K562 (cell line): ENCODE results near the gene CTNNA3. TPM values are rescaled to one million over a fixed set of nuclear protein-coding genes. Genes with fewer than 3 reads are reported as not detected.

ENCODE experiments used
- ATAC-seq: fragments of 200-7000 bp; cut with Tn5 transposase; 3 replicates; pipeline ENCODE4 v1.9.1; 2020; ENCODE audit warnings: moderate library complexity
- BruUV-seq: library from RNA; stranded (reverse); fragments of 400-500 nt; replicated peaks from 2 replicates; lab custom pipeline; 2021; lab: Mats Ljungman, UMichigan
- CTCF ChIA-PET: fragments of 300-600 bp; formaldehyde crosslinking; extraction: SDS; loops from one replicate; lab custom pipeline; 2021; ENCODE audit warnings: low intra/inter-chr PET ratio; lab: Yijun Ruan, JAX
- POLR2A ChIA-PET: fragments of 300-600, 350-650 bp; sonication (Branson Sonifier 250); formaldehyde crosslinking; extraction: SDS; loops from one replicate; lab custom pipeline; 2021; ENCODE audit warnings: antibody characterized with exemption, inconsistent platforms; lab: Yijun Ruan, JAX
- DNase-seq, 4 experiments: peaks; one replicate each; pipeline versions ENCODE4 v3.0.0 to v3.0.0-alpha.2; 2011 to 2018; ENCODE audit warnings: low spot score in 3 of 4, mixed read lengths in 3 of 4; ENCODE audit errors: extremely low read depth in 1 of 4
- FAIRE-seq: peaks from 2 replicates; lab custom pipeline; 2011; peaks lifted over from hg19 to GRCh38; lab: Jason Lieb, UNC
- H2AFZ ChIP-seq: 2 replicates; pipeline ENCODE4 v1.6.0; 2011; ENCODE audit warnings: low read depth, low read length, control low read depth, inconsistent platforms
- H3K27ac ChIP-seq: fragments of 200-600 bp; 3 replicates; pipeline ENCODE4 v1.8.0; 2011; ENCODE audit warnings: low read depth, mild to moderate bottlenecking, control low read depth, inconsistent platforms, low read length, moderate library complexity, mixed read lengths; ENCODE audit errors: extremely low read depth
- H3K27me3 ChIP-seq, 2 experiments: fragments of 300-600 bp in 1 of 2; 2 replicates in 1 of 2; 3 replicates in 1 of 2; pipeline versions ENCODE4 v1.6.0 to v1.8.0; 2011; ENCODE audit warnings: inconsistent platforms in 2 of 2, low read length in 2 of 2, mild to moderate bottlenecking in 1 of 2, mixed read lengths in 1 of 2, moderate library complexity in 1 of 2; ENCODE audit not compliant: control insufficient read depth in 2 of 2, insufficient read depth in 2 of 2
- H3K36me3 ChIP-seq: fragments of 300-600 bp; 3 replicates; pipeline ENCODE4 v1.8.0; 2011; ENCODE audit warnings: mild to moderate bottlenecking, low read length, inconsistent platforms; ENCODE audit not compliant: control insufficient read depth, insufficient read depth
- H3K4me1 ChIP-seq, 2 experiments: fragments of 200-600 bp in 1 of 2; replicated peaks in 1 of 2; 2 replicates in 1 of 2; 3 replicates in 1 of 2; pipeline versions ENCODE4 v1.5.1 to v1.8.0; 2011; ENCODE audit warnings: inconsistent platforms in 2 of 2, low read length in 2 of 2, mild to moderate bottlenecking in 1 of 2, mixed read lengths in 1 of 2, moderate library complexity in 1 of 2; ENCODE audit not compliant: control insufficient read depth in 2 of 2, insufficient read depth in 2 of 2
- H3K4me2 ChIP-seq: 2 replicates; pipeline ENCODE4 v1.6.1; 2011; ENCODE audit warnings: low read length, control low read depth, inconsistent platforms, mixed read lengths; ENCODE audit not compliant: insufficient read depth
- H3K4me3 ChIP-seq: fragments of 200-600 bp; sonication (generic), shearing (Covaris generic); 2 replicates; pipeline ENCODE4 v1.5.1; 2016; ENCODE audit warnings: control low read depth, inconsistent platforms
- H3K79me2 ChIP-seq: fragments of 200-600 bp; 3 replicates; pipeline ENCODE4 v1.8.0; 2011; ENCODE audit warnings: low read length, inconsistent platforms; ENCODE audit not compliant: control insufficient read depth, insufficient read depth
- H3K9ac ChIP-seq, 2 experiments: 2 replicates each; pipeline versions ENCODE4 v1.6.0 to v1.6.1; 2011; ENCODE audit warnings: low read depth in 2 of 2, low read length in 2 of 2, control low read depth in 1 of 2, inconsistent platforms in 1 of 2, mild to moderate bottlenecking in 1 of 2, mixed read lengths in 1 of 2; ENCODE audit not compliant: insufficient read depth in 1 of 2
- H3K9me1 ChIP-seq: one replicate; pipeline ENCODE4 v1.6.0; 2011; ENCODE audit warnings: inconsistent platforms, mild to moderate bottlenecking, low read length, moderate library complexity; ENCODE audit not compliant: control insufficient read depth, insufficient read depth
- H3K9me3 ChIP-seq: replicated peaks from 2 replicates; pipeline ENCODE4 v1.5.1; 2011; ENCODE audit warnings: low read depth, low read length, inconsistent platforms; ENCODE audit not compliant: control insufficient read depth, insufficient read depth
- H4K20me1 ChIP-seq: replicated peaks from 2 replicates; pipeline ENCODE4 v1.6.1; 2011; ENCODE audit warnings: low read length, inconsistent platforms, mixed read lengths; ENCODE audit not compliant: control insufficient read depth, insufficient read depth
- CSDE1 ChIP-seq, 2 experiments: fragments of 450-650 bp; IDR thresholded peaks; 2 replicates each; pipeline ENCODE4 v1.6.1; 2016; ENCODE audit warnings: mild to moderate bottlenecking in 1 of 2
- KHSRP ChIP-seq: fragments of 450-650 bp; IDR thresholded peaks from 2 replicates; pipeline ENCODE4 v1.6.1; 2017
- RFX7 ChIP-seq: fragments of 250-450 bp; sonication (Bioruptor Pico); IDR thresholded peaks from 2 replicates; pipeline ENCODE4 v1.5.1; 2021; ENCODE audit warnings: mild to moderate bottlenecking
- SAP30 ChIP-seq: fragments of 200-600 bp; sonication (generic); IDR thresholded peaks from 2 replicates; pipeline ENCODE4 v1.6.1; 2012; ENCODE audit warnings: borderline replicate concordance, low read depth, mild to moderate bottlenecking, moderate library complexity, low read length, control low read depth, inconsistent platforms; ENCODE audit not compliant: insufficient read depth, poor library complexity, severe bottlenecking
- SMAD4 ChIP-seq: fragments of 250-450 bp; sonication (Bioruptor Pico); conservative IDR thresholded peaks from 2 replicates; pipeline ENCODE4 v1.8.0; 2021; ENCODE audit warnings: inconsistent platforms, mild to moderate bottlenecking, moderate library complexity
- SMARCC2 ChIP-seq: fragments of 450-650 bp; IDR thresholded peaks from 2 replicates; pipeline ENCODE4 v1.6.1; 2017; ENCODE audit warnings: antibody characterized with exemption, moderate library complexity, mild to moderate bottlenecking, low read depth
- TOE1 ChIP-seq, 2 experiments: fragments of 450-650 bp in 1 of 2; sonication (generic) in 1 of 2; formaldehyde crosslinking in 1 of 2; IDR thresholded peaks; 2 replicates each; pipeline versions ENCODE4 v1.7.1 to v1.8.0; 2016 to 2022; ENCODE audit warnings: borderline replicate concordance in 2 of 2, mild to moderate bottlenecking in 2 of 2, antibody characterized with exemption in 1 of 2, inconsistent platforms in 1 of 2, low read depth in 1 of 2, missing genetic modification reagents in 1 of 2, moderate library complexity in 1 of 2
- ZFPM2 ChIP-seq: fragments of 250-450 bp; sonication (Bioruptor Pico); IDR thresholded peaks from 2 replicates; pipeline ENCODE4 v1.5.1; 2022; ENCODE audit warnings: mild to moderate bottlenecking
- ZNF165 ChIP-seq: fragments of 250-450 bp; sonication (Bioruptor Pico); IDR thresholded peaks from 2 replicates; pipeline ENCODE4 v1.4.0; 2020; ENCODE audit warnings: borderline replicate concordance
- ZNF263 ChIP-seq: sonication (generic); formaldehyde crosslinking; IDR thresholded peaks from 2 replicates; pipeline ENCODE4 v1.8.0; 2022; ENCODE audit warnings: mild to moderate bottlenecking, missing genetic modification reagents, borderline replicate concordance
- ZNF408 ChIP-seq: fragments of 250-450 bp; sonication (Bioruptor Pico); IDR thresholded peaks from 2 replicates; pipeline ENCODE4 v1.4.0; 2020; ENCODE audit warnings: low read depth, mild to moderate bottlenecking, moderate library complexity
- WGBS: fragments of 100-300 bp; shearing (Covaris generic); methylation state at CpG from one replicate; pipeline ENCODE4 v1.1.6; 2016; ENCODE audit warnings: low coverage, mixed read lengths; ENCODE audit not compliant: insufficient coverage; ENCODE audit errors: missing lambda C conversion rate; 5-methylcytosine and 5-hydroxymethylcytosine counted together
- in situ Hi-C: fragments of 300-500 bp; cut with MboI; formaldehyde crosslinking; loops from 4 replicates; pipeline ENCODE4 v1.15.0; 2018; ENCODE audit warnings: inconsistent platforms, mixed read lengths
- intact Hi-C: fragments of 100-400 bp; cut with micrococcal nuclease; formaldehyde crosslinking; loops from 2 replicates; pipeline ENCODE4 v1.14.2; 2022
- polyA plus RNA-seq, 8 experiments: library from polyadenylated mRNA; depleted of rRNA in 4 of 8; stranded (reverse) in 5 of 8; unstranded in 3 of 8; fragments of >200 nt; fragmentation: Nextera tagmentation in 2 of 8; fragmentation: Illumina TruSeq in 1 of 8; extraction: Ambion mirVana in 2 of 8; extraction: Trizol in 1 of 8; gene quantifications; 2 replicates each; pipeline versions ENCODE4 v1.2.1 to v1.2.3, GENCODE V29; 2011 to 2014; ENCODE audit warnings: inconsistent platforms in 1 of 8, missing spikeins in 1 of 8
- total RNA-seq, 7 experiments: library from RNA; depleted of rRNA in 6 of 7; stranded (reverse); fragments of >200 nt in 6 of 7; fragmentation: Illumina TruSeq in 2 of 7; extraction: Trizol in 2 of 7; gene quantifications; 2 replicates each; pipeline versions ENCODE4 v1.2.1 to v1.2.3, GENCODE V29; 2011 to 2021; ENCODE audit warnings: low replicate concordance in 1 of 7
- TF ChIP-seq, protein P1 (sequence below): sonication (generic); formaldehyde crosslinking; IDR thresholded peaks from 2 replicates; pipeline ENCODE4 v1.8.0; 2022; ENCODE audit warnings: missing genetic modification reagents, mild to moderate bottlenecking, borderline replicate concordance
- TF ChIP-seq, protein P2 (sequence below): fragments of 450-650 bp; conservative IDR thresholded peaks from 2 replicates; pipeline ENCODE4 v1.6.1; 2016; ENCODE audit warnings: missing genetic modification characterization, low read depth, mild to moderate bottlenecking, control low read depth, missing compliant biosample characterization
- TF ChIP-seq, protein P3 (sequence below), 2 experiments: IDR thresholded peaks; 2 replicates each; pipeline ENCODE4 v1.6.1; 2011; ENCODE audit warnings: borderline replicate concordance in 1 of 2, control low read depth in 1 of 2, low read depth in 1 of 2, low read length in 1 of 2, mild to moderate bottlenecking in 1 of 2, mixed read lengths in 1 of 2, moderate library complexity in 1 of 2; ENCODE audit not compliant: insufficient read depth in 1 of 2, insufficient read length in 1 of 2, poor library complexity in 1 of 2, severe bottlenecking in 1 of 2; ENCODE audit errors: extremely low read depth in 1 of 2

Gene CTNNA3
- total and polyA plus RNA-seq, 9 of the 15 experiments (the other 6 are each of a cell fraction or from before 2014, with no cell fraction given): 0.04 TPM; not detected in 8

DNA sequence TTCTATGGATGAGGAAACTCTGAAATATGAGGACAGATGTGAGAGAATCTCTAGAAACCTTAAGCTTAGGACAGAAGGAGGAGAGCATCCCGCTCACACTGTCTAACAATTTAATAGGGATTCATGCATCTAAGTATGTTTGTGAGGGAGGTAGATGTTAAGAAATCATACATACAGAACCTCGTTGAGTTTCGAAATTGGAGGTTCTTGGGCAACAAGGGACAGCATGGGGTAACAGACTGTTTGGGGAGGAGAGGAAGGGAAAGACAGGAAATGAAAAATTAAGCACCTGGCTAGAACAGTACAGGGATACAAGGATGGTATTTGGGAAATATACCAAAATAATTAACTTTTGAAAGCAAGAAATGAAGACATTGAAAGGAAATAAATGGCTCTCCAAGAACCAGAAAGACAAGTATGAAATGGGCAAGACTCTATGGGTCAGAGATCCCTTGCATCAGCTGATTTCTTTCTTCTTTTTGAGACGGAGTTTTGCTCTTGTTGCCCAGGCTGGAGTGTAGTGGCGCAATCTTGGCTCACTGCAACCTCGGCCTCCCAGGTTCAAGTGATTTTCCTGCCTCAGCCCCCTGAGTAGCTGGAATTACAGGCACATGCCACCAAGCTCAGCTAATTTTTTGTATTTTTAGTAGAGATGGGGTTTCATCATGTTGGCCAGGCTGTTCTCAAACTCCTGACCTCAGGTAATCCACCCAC is 207.9 kb downstream of the CTNNA3 start:
- no TSS peak for BruUV-seq
- no peak overlapping the region for H3K4me3 ChIP-seq
- no peaks in the 10 kb centered on the region for H3K4me1 ChIP-seq
- no peak for FAIRE-seq
- H3K4me2 ChIP-seq: no peak overlapping the region
- POLR2A ChIA-PET: no interaction called here
- no peak for DNase-seq
- no peak for ATAC-seq
- no peaks in the 10 kb centered on the region for H3K27me3 ChIP-seq
- H3K27ac ChIP-seq: no peak overlapping the region
- CTCF ChIA-PET: no interaction called here
- no peaks in the 10 kb centered on the region for H3K79me2 ChIP-seq
- H2AFZ ChIP-seq: no peak overlapping the region
- no peaks in the 10 kb centered on the region for H3K9me3 ChIP-seq
- intact Hi-C loops (no loop called here), in situ Hi-C loops (no loop called here)
- 0% methylated on average over 6 of the region's 6 CpGs for WGBS
- no peaks in the 10 kb centered on the region for H3K36me3 ChIP-seq
- no peaks in the 10 kb centered on the region for H4K20me1 ChIP-seq
- no peaks in the 10 kb centered on the region for H3K9me1 ChIP-seq
- no peak overlapping the region for H3K9ac ChIP-seq
- TF ChIP-seq SMARCC2 (no peak), TOE1 (IDR thresholded peaks at IDR 0.05; ENCODE audit: borderline replicate concordance) (no peak), TOE1 (CRISPR knock-in tag; IDR thresholded peaks at IDR 0.05; ENCODE audit: borderline replicate concordance, low read depth) (no peak), RFX7 (CRISPR knock-in tag) (no peak), SAP30 (no peak), ZNF408 (CRISPR knock-in tag) (no peak), ZNF165 (CRISPR knock-in tag) (no peak), SMAD4 (CRISPR knock-in tag) (no peak), CSDE1 (IDR thresholded peaks at IDR 0.05) (no peak), ZFPM2 (no peak), KHSRP (no peak), ZNF263 (no peak)
- TF ChIP-seq, protein P1, sequence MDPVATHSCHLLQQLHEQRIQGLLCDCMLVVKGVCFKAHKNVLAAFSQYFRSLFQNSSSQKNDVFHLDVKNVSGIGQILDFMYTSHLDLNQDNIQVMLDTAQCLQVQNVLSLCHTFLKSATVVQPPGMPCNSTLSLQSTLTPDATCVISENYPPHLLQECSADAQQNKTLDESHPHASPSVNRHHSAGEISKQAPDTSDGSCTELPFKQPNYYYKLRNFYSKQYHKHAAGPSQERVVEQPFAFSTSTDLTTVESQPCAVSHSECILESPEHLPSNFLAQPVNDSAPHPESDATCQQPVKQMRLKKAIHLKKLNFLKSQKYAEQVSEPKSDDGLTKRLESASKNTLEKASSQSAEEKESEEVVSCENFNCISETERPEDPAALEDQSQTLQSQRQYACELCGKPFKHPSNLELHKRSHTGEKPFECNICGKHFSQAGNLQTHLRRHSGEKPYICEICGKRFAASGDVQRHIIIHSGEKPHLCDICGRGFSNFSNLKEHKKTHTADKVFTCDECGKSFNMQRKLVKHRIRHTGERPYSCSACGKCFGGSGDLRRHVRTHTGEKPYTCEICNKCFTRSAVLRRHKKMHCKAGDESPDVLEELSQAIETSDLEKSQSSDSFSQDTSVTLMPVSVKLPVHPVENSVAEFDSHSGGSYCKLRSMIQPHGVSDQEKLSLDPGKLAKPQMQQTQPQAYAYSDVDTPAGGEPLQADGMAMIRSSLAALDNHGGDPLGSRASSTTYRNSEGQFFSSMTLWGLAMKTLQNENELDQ (CRISPR knock-in tag): no peak
- TF ChIP-seq, protein P2, sequence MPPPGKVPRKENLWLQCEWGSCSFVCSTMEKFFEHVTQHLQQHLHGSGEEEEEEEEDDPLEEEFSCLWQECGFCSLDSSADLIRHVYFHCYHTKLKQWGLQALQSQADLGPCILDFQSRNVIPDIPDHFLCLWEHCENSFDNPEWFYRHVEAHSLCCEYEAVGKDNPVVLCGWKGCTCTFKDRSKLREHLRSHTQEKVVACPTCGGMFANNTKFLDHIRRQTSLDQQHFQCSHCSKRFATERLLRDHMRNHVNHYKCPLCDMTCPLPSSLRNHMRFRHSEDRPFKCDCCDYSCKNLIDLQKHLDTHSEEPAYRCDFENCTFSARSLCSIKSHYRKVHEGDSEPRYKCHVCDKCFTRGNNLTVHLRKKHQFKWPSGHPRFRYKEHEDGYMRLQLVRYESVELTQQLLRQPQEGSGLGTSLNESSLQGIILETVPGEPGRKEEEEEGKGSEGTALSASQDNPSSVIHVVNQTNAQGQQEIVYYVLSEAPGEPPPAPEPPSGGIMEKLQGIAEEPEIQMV (tag): no peak
- TF ChIP-seq, protein P3, sequence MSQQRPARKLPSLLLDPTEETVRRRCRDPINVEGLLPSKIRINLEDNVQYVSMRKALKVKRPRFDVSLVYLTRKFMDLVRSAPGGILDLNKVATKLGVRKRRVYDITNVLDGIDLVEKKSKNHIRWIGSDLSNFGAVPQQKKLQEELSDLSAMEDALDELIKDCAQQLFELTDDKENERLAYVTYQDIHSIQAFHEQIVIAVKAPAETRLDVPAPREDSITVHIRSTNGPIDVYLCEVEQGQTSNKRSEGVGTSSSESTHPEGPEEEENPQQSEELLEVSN (IDR thresholded peaks at IDR 0.05; ENCODE audit: borderline replicate concordance in 1 of 2, extremely low read depth in 1 of 2, insufficient read depth in 1 of 2, insufficient read length in 1 of 2, low read depth in 1 of 2, low read length in 1 of 2, poor library complexity in 1 of 2, severe bottlenecking in 1 of 2): no peak
